ENCODE data around the gene SORCS2. TPM values are rescaled to one million over a fixed set of nuclear protein-coding genes. Genes with fewer than 3 reads are reported as not detected.

The SORCS2 gene
- total RNA-seq, 4 donors from 2014 or later, result 0.53 to 9.9 (median 0.90) TPM

DNA sequence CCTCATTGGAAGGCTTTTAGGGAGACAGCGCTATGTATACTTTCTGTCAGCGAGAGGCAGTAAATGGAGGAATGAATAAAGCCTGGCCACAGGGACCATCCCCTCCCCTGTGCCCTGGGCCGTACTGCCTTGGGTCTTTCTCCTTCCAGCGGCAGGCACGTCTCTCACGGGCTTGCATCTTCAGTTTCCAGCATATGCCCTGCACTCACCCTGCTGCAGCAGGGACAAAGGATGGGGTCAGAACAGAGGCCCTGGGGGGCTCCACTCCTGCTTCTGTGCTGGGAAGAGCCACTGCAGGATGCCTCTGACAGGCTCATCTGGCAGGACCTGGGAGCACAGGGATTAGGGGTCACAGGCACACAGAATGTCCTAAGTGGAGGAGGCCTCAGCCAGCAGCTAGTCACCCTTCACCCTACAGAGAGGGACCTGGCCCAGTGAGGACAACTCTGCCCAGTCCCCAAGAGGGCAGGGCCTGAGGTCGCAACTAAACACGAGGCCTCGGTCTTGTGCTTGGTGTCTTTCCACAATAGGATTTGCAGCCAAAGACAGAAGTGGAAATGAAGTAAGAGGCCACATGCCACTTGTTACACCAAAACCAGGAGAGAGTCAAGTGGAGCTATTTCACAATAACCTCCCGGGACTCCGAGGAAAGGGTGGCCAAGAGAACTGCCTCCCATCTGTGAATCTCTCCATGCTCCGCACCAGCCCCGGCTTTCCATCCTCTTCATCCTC, 596.5 kb downstream of the SORCS2 start:
- Histone ChIP-seq H3K4me3 (no peak overlapping the region), H3K4me1 (no peaks in the 10 kb centered on the region), H3K27ac (peak overlapping the region in 1 of 4 donors; percentile 38), H3K27me3 (no peaks in the 10 kb centered on the region), H3K9me3 (no peaks in the 10 kb centered on the region), H3K36me3 (peaks cover 0 to 33% (median 0%) of the 10 kb centered on the region in 3 donors)
- no peak for DNase-seq
- TF ChIP-seq, protein P1, sequence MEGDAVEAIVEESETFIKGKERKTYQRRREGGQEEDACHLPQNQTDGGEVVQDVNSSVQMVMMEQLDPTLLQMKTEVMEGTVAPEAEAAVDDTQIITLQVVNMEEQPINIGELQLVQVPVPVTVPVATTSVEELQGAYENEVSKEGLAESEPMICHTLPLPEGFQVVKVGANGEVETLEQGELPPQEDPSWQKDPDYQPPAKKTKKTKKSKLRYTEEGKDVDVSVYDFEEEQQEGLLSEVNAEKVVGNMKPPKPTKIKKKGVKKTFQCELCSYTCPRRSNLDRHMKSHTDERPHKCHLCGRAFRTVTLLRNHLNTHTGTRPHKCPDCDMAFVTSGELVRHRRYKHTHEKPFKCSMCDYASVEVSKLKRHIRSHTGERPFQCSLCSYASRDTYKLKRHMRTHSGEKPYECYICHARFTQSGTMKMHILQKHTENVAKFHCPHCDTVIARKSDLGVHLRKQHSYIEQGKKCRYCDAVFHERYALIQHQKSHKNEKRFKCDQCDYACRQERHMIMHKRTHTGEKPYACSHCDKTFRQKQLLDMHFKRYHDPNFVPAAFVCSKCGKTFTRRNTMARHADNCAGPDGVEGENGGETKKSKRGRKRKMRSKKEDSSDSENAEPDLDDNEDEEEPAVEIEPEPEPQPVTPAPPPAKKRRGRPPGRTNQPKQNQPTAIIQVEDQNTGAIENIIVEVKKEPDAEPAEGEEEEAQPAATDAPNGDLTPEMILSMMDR (IDR thresholded peaks at IDR 0.05), result no peak
- TF ChIP-seq POLR2A (IDR thresholded peaks at IDR 0.05), result no peak

DNA sequence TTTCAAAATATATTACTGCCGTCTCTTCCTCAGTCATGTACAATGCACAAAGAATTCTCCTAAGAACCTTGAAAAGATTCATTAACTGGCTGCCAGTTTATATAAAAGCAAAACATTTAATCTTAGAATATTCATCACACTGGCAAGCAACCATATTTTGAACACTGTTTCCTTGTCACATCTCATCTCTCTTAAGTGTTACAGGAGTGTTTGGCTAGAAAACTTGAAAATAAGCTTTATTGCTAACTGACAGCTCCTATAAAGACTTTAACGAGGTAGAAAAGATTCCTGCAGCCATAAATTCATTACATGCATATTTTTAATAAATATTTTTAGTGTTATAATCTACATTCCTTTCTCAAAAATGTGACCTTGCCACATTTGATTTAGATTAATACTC, 597.7 kb downstream of the SORCS2 start:
- TF ChIP-seq, protein P1 (IDR thresholded peaks at IDR 0.05), result no peak
- no peak for TF ChIP-seq POLR2A (IDR thresholded peaks at IDR 0.05)
- no peak overlapping the region for H3K4me3 ChIP-seq
- H3K4me1 ChIP-seq, result no peaks in the 10 kb centered on the region
- no peaks in the 10 kb centered on the region for H3K27me3 ChIP-seq
- no peaks in the 10 kb centered on the region for H3K9me3 ChIP-seq
- H3K27ac ChIP-seq, result no peak overlapping the region
- H3K36me3 ChIP-seq, result peaks cover 0 to 30% (median 0%) of the 10 kb centered on the region in 3 donors
- DNase-seq, result no peak

DNA sequence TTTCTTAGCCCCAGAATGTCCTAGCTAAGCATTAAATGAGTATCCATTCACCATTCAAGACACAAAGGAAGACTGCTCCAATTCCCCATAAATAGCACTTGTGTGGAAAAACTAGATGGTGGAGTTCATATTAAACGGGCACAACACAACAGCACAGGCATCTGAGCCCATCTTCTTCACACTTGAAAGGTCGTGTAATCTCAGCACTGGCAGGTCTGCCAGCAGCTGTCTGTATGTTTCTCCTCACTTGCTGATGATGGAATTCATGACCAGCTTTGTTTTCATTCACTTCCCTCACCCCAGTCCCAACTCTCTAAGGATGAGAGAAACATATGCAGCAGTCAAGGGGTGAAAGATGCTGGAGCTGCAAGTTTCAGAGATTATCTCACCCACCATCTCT, 598.7 kb downstream of the SORCS2 start:
- H3K27ac ChIP-seq, result no peak overlapping the region
- no peak for DNase-seq
- no peaks in the 10 kb centered on the region for H3K9me3 ChIP-seq
- H3K4me1 ChIP-seq, result no peaks in the 10 kb centered on the region
- TF ChIP-seq POLR2A (IDR thresholded peaks at IDR 0.05), result no peak
- TF ChIP-seq, protein P1 (IDR thresholded peaks at IDR 0.05), result no peak
- no peaks in the 10 kb centered on the region for H3K27me3 ChIP-seq
- no peak overlapping the region for H3K4me3 ChIP-seq
- H3K36me3 ChIP-seq, result peaks cover 0 to 25% (median 0%) of the 10 kb centered on the region in 3 donors

Small RNAs within 50 kb of the gene (small RNA-seq; reads per million reads assigned to genes)
- gene MIR4274, result 0 reads per million in 2 donors
- 0 reads per million in 2 donors for gene MIR4798

Other genes starting within 250 kb of the SORCS2 start
- gene TADA2B, start 149.2 kb upstream of the SORCS2 start, total RNA-seq, result 10 to 100 TPM; 23.1 to 31.4 (median 27.8) TPM
- gene GRPEL1, start 124.5 kb upstream of the SORCS2 start, total RNA-seq, result 10 to 100 TPM; 13.2 to 35.4 (median 17.8) TPM
- not detected for gene PSAPL1, start 242.4 kb downstream of the SORCS2 start, total RNA-seq

All from Peyer's patch (tissue), 4 donors.